Astrocyte of the hippocampus (primary cell): Measurements from ENCODE around the gene MNT.
"Not testable (repeated sequence)": the region's sequence is repeated elsewhere in the genome, so short reads cannot be mapped to it uniquely, and the experiment has no call there.

Experiments used
- DNase-seq: peaks from one replicate; pipeline ENCODE4 v3.0.0; 2011; ENCODE audit warnings: low read depth, low spot score

The MNT gene

DNA sequence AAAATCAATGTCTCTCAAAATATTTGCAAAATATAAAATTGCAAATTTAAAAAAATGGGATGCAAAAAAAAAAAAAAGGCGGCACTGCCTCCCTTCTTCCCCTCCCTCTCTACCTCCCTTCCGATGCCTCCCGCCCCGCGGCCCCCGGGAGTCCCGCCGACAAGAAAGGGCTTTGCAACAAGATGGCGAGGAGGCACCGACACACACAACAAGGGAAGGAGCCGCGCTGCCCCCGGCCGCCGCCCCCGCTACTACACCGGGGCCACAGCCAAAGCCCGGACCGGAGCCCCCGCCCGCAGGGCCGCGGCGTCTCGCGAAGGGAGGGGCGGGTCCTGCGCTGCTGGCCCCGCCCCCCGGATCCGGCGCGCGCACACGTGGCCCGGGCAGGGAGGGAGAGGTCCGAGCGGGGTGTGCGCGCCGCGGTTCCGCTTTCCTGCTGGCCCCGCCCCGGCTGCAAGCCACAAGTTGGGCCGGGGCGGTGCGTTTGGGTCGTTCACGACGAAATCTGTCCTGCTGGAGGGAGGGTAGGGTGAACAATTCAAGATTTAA, at the start of gene MNT:
Gene MNT (minus strand): TSS at position 184 of the 549 bp plus-strand sequence. CDS start 348 bp downstream, outside the sequence.
- peak; percentile 99 for DNase-seq

GRCh38 chr17:2450016-2450650, 49.3 kb upstream of the MNT start:
- DNase-seq: no peak

DNA sequence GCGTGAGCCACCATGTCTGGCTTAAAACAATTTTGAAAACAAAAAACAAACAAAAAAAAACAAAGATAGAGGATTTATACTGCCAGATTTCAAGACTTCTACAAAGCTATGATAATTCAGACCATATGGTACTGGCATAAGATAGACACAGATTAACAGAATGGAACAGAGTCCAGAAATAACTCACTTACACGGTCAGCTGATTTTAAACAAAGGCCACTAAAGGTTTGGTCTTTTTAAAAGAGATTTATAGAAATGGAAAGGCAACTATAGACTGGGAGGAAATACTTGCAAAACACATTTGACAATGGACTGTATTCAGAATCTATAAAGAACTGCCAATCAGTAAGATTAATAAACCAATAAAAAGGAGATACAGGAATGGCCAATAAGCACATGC, 48.6 kb upstream of the MNT start:
- no peak for DNase-seq

DNA sequence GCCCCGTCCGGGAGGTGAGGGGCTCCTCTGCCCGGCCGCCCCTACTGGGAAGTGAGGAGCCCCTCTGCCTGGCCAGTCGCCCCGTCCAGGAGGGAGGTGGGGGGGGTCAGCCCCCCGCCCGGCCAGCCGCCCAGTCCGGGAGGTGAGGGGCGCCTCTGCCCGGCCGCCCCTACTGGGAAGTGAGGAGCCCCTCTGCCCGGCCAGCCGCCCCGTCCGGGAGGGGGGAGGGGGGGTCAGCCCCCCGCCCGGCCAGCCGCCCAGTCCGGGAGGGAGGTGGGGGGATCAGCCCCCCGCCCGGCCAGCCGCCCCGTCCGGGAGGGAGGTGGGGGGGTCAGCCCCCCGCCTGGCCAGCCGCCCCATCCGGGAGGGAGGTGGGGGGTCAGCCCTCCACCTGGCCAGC, 46.6 kb upstream of the MNT start:
- DNase-seq: not testable (repeated sequence)

DNA sequence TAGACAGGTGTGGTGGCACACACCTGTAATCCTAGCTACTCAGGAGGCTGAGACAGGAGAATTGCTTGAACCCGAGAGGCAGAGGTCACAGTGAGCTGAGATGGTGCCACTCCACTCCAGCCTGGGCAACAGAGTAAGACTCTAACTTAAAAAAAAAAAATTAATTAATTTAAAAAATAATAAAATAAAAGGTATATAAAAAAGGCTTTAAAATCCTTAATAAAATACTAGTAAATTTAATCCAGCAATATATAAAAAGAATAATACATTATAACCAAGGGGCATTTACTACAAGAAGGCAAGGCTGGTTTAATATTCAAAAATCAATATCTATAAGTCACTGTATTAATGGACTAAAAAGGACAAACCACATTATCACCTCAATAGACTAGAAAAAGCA, 44.8 kb upstream of the MNT start:
- DNase-seq: no peak

GRCh38 chr17:2444382-2444781, 43.5 kb upstream of the MNT start:
- DNase-seq: no peak

GRCh38 chr17:2442166-2442565, 41.3 kb upstream of the MNT start:
- no peak for DNase-seq

DNA sequence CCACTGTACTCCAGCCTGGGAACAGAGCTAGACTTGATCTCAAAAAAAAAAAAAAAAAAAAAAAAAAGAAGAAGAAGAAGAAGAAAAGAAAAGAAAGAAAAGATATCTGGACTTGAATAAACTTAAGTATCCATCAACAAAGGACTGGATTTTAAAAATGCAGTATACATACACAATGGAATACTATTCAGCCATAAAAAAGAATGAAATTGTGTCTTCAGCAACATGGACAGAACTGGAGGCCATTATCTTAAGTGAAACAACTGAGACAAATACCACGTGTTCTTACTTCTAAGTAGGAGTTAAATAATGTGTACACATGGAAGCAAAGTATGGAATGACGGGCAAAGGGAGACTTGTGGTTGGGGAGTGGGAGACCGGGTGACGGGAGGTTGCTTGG, 40.1 kb upstream of the MNT start:
- DNase-seq: no peak

DNA sequence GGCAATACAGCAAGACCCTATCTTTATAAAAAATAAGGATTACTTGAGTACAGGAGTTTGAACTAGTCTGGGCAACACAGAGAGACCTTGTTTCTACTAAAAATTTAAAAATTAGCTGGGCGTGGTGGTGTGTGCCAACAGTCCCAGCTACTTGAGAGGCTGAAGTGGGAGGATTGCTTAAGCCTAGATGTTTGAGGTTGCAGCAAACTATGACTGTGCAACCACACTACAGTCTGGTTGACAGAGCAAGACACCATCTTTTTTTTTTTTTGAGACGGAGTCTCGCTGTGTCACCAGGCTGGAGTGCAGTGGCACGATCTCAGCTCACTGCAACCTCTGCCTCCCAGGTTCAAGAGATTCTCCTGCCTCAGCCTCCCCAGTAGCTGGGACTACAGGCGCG, 39.1 kb upstream of the MNT start:
- DNase-seq: not testable (repeated sequence)

DNA sequence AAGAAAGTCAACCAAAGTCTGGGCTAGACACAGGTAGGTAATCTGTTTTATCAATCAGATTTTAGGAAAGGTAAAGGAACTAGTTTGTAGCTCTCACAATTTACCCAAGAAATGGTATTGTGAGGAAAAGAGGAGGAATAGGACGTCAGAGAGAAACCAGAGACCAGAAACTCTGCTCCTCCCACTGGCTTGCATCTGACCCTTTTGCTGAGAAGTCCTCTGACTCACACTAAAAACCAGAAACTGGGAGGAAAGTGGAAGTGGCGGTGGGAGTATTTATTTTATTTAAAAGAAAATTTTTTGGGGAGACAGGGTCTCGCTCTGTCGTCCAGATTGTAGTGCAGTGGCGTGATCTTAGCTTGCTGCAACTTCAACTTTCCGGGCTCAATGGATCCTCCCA, 38.0 kb upstream of the MNT start:
- peak; percentile 66 for DNase-seq

- no peak for DNase-seq
Observed at GRCh38 chr17:2436316-2436905, 35.6 kb upstream of the MNT start.

GRCh38 chr17:2435862-2436261, 35.0 kb upstream of the MNT start:
- no peak for DNase-seq

- DNase-seq: peak; percentile 66
Observed at GRCh38 chr17:2435181-2435741, 34.4 kb upstream of the MNT start.

DNA sequence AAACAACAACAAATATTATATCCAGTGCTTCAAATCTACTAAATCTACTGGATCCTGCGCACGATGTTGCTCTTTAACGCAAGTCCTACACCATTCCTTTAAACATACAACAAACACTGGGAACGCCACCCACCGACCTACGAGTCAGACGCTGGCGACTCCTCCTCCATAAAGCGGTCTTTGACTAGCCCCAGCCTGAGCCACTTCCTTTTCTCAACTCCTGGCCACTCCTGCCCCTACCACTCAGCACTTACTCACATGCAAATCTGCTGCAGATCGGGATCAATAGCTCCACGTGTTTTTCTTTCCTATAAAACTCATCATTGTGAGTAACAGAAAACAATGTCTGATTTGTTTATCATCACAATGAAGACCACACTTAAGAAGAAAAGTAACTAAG, 32.8 kb upstream of the MNT start:
- DNase-seq: peak; percentile 34

DNA sequence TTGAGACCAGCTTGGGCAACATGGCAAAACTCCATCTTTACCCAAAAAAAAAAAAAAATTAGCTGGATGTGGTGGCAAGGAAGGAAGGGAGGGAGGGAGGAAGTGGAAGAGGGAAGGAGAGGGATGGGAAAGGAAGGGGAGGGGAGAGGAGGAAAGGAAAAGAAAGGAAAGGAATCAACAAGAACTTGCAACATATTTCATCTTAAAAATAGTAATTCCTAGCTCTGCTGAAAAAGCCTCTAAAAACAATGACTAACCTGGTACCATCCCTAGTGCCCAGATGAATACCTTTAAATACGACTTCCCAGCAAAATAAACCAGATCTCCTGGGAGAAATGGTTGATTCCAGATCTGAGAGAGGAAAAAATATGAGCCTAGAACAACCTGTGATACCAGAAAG, 27.1 kb upstream of the MNT start:
- DNase-seq: no peak

- DNase-seq: no peak
Observed at GRCh38 chr17:2427215-2427614, 26.4 kb upstream of the MNT start.

DNA sequence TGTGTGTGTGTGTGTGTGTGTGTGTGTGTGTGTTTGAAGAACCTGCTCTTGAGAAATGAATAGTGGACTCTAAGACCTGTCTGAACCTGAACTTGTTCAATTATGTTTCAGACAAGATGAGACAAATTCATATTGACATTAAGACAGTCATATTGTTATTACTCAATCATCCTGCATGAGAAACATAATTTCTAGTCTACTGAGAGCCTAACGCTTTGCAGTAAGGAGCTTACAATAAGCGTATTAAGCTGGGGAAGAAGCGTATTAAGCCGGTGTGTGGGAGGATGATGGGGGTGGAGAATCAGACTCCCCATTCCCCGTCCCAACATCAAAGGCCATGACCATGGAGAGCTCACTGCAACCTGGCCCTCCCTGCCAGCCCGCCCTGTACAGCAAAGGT, 22.4 kb upstream of the MNT start:
- no peak for DNase-seq

DNA sequence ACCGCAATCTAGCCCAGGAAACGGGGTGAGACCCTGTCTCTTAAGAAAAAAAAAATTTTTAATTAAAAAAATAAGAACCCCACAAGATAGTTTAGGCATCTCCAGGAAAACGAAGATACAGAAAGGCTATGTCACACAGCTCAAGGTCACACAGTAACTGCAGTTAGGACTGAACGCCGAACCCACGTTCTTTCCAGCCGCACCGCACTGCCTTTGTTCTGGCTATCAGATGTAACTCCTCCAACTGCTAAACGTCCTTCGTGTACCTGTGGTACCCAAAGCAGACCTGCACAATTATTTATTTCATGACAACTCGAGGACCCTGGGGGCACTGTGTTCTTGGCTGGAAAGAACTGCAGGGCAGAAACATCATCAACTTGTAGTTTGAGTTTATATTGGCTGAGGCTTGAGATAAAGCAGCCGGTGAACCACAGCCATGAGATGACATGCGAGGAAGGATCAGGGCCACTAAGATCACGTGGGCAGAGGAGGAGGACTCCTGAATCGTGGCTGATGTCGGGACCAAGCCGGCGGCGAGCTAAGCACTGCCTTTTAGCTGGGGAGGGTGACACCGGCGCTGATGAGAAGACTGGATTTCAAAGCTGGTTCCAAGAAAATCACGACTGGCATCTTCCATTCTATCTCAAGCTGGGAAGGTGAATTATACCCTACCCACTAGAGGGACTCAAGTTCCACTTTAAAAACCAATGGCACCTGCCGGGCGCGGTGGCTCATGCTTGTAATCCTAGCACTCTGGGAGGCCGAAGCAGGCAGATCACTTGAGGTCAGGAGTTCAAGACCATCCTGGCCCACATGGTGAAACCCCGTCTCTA, 20.7 kb upstream of the MNT start:
- DNase-seq: peak; percentile 40

- no peak for DNase-seq
Observed at GRCh38 chr17:2420176-2420575, 19.3 kb upstream of the MNT start.

DNA sequence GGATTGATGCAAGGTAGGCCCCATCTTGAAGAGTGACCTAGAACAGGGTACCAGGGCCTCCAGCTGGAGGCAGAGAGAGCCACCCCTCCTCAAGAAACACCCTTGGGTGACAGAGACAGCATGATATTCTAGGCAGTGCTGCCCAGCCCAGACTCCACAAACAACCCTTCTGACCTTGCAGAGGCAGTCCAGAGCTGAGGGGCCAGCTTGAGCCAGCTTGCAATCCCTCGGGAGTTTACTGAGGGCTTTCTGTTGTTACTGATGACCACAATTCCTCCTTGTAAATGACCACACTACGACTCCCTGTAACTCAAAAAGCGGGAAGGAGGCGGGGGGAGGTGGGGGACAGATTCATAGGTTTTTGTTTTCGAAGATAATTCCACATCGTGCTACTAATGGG, 18.6 kb upstream of the MNT start:
- no peak for DNase-seq

GRCh38 chr17:2418572-2418971, 17.7 kb upstream of the MNT start:
- DNase-seq: no peak

GRCh38 chr17:2416010-2416734, 15.3 kb upstream of the MNT start:
- peak; percentile 96 for DNase-seq
